HFF-Myc (cell line): Measurements from ENCODE around the gene OR14K1.

Experiments used
- DNase-seq: peaks from one replicate; pipeline ENCODE4 v3.0.0-alpha.2; 2011; ENCODE audit warnings: low read depth; ENCODE audit errors: extremely low read depth
- H3K4me3 ChIP-seq: replicated peaks from 2 replicates; pipeline ENCODE4 v1.5.1; 2011; ENCODE audit warnings: low read depth, mild to moderate bottlenecking, control low read depth, low read length
- TF ChIP-seq, protein P1 (sequence below): IDR thresholded peaks from 2 replicates; pipeline ENCODE4 v1.5.1; 2012; ENCODE audit warnings: mild to moderate bottlenecking, low read depth, low read length, control low read depth; ENCODE audit errors: missing control alignments

Gene OR14K1

DNA sequence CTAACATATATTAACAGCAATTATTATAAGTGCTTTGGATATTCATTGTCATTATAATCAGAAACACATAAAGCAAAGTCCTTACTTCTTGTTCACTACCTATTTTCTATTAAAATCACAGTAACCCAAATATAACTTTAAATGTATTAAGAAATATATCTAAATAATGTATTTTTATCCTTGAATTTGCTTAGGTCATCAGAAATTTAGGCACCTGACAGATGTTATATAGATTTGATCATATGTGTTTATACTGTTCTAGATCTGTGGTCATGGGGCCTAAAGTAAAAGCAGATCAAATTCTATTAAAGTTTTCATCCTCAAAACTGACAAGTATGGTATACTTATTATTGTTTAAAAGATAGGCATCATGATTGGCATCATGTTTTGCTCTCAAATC lies 31.2 kb downstream of the OR14K1 start:
- H3K4me3 ChIP-seq: no peak overlapping the region
- no peak for DNase-seq
- TF ChIP-seq, protein P1, sequence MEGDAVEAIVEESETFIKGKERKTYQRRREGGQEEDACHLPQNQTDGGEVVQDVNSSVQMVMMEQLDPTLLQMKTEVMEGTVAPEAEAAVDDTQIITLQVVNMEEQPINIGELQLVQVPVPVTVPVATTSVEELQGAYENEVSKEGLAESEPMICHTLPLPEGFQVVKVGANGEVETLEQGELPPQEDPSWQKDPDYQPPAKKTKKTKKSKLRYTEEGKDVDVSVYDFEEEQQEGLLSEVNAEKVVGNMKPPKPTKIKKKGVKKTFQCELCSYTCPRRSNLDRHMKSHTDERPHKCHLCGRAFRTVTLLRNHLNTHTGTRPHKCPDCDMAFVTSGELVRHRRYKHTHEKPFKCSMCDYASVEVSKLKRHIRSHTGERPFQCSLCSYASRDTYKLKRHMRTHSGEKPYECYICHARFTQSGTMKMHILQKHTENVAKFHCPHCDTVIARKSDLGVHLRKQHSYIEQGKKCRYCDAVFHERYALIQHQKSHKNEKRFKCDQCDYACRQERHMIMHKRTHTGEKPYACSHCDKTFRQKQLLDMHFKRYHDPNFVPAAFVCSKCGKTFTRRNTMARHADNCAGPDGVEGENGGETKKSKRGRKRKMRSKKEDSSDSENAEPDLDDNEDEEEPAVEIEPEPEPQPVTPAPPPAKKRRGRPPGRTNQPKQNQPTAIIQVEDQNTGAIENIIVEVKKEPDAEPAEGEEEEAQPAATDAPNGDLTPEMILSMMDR: no peak
